WTC11 (cell line): ENCODE data around the gene PRKAG2. TPM values are rescaled to one million over a fixed set of nuclear protein-coding genes. Genes with fewer than 3 reads are reported as not detected.

ENCODE experiments used
- ATAC-seq: fragments of 200-7000 bp; cut with Tn5 transposase; 2 replicates; pipeline ENCODE4 v1.10.0; 2021; ENCODE audit warnings: mild to moderate bottlenecking, moderate library complexity
- CTCF ChIA-PET: fragments of 300-600 bp; sonication (Branson Sonifier 250); formaldehyde crosslinking; loops from one replicate; lab custom pipeline; 2021; ENCODE audit warnings: antibody characterized with exemption; lab: Charles Lee
- POLR2A ChIA-PET: fragments of 350-600 bp; sonication (Branson Sonifier 250); formaldehyde crosslinking; loops from one replicate; lab custom pipeline; 2021; ENCODE audit warnings: antibody characterized with exemption; lab: Charles Lee
- DNase-seq: peaks from one replicate; pipeline ENCODE4 v3.0.0; 2021; ENCODE audit warnings: low spot score
- H3K27ac Mint-ChIP-seq: 2 replicates; pipeline ENCODE4 v1.8.0; 2021; ENCODE audit warnings: mixed read lengths
- H3K27me3 Mint-ChIP-seq: 2 replicates; pipeline ENCODE4 v1.8.0; 2021; ENCODE audit warnings: low read depth, mild to moderate bottlenecking, moderate library complexity, mixed read lengths
- H3K36me3 Mint-ChIP-seq: 2 replicates; pipeline ENCODE4 v1.8.0; 2021; ENCODE audit warnings: mixed read lengths
- H3K4me1 Mint-ChIP-seq: 2 replicates; pipeline ENCODE4 v1.8.0; 2022; ENCODE audit warnings: mixed read lengths
- H3K4me3 Mint-ChIP-seq: 2 replicates; pipeline ENCODE4 v1.8.0; 2021; ENCODE audit warnings: mild to moderate bottlenecking, moderate library complexity, mixed read lengths
- H3K9me3 Mint-ChIP-seq: 2 replicates; pipeline ENCODE4 v1.8.0; 2021; ENCODE audit warnings: mixed read lengths
- ATF1 ChIP-seq: sonication (generic); formaldehyde crosslinking; IDR thresholded peaks from 2 replicates; pipeline ENCODE4 v1.8.1; 2023; ENCODE audit warnings: mild to moderate bottlenecking, moderate library complexity, missing genetic modification reagents
- ATF2 ChIP-seq: sonication (generic); formaldehyde crosslinking; IDR thresholded peaks from 2 replicates; pipeline ENCODE4 v1.8.1; 2022; ENCODE audit warnings: low read depth, missing genetic modification reagents, borderline replicate concordance
- ATF3 ChIP-seq: sonication (generic); formaldehyde crosslinking; conservative IDR thresholded peaks from 2 replicates; pipeline ENCODE4 v1.8.1; 2022; ENCODE audit warnings: mild to moderate bottlenecking, missing genetic modification reagents
- ATF6 ChIP-seq: sonication (generic); formaldehyde crosslinking; IDR thresholded peaks from 2 replicates; pipeline ENCODE4 v1.8.1; 2023; ENCODE audit warnings: mild to moderate bottlenecking, missing genetic modification reagents
- ESRRA ChIP-seq: sonication (generic); formaldehyde crosslinking; IDR thresholded peaks from 2 replicates; pipeline ENCODE4 v1.8.1; 2022; ENCODE audit warnings: mild to moderate bottlenecking, missing genetic modification reagents, borderline replicate concordance
- GTF2I ChIP-seq: fragments of 250-450 bp; sonication (Bioruptor Pico); conservative IDR thresholded peaks from 2 replicates; pipeline ENCODE4 v1.4.0; 2021; ENCODE audit warnings: mild to moderate bottlenecking
- HMGA2 ChIP-seq: fragments of 250-450 bp; sonication (Bioruptor Pico); IDR thresholded peaks from 2 replicates; pipeline ENCODE4 v1.4.0; 2021; ENCODE audit warnings: mild to moderate bottlenecking, moderate library complexity
- JUN ChIP-seq: sonication (generic); formaldehyde crosslinking; IDR thresholded peaks from 2 replicates; pipeline ENCODE4 v1.8.0; 2023; ENCODE audit warnings: mild to moderate bottlenecking, missing genetic modification reagents
- MAX ChIP-seq: sonication (generic); formaldehyde crosslinking; IDR thresholded peaks from 2 replicates; pipeline ENCODE4 v1.8.0; 2022; ENCODE audit warnings: mild to moderate bottlenecking, missing genetic modification reagents
- MXD4 ChIP-seq: fragments of 250-450 bp; sonication (Bioruptor Pico); IDR thresholded peaks from 2 replicates; pipeline ENCODE4 v1.8.0; 2021; ENCODE audit warnings: mild to moderate bottlenecking, moderate library complexity, borderline replicate concordance
- NFE2L1 ChIP-seq: sonication (generic); formaldehyde crosslinking; IDR thresholded peaks from 2 replicates; pipeline ENCODE4 v1.8.1; 2023; ENCODE audit warnings: missing genetic modification reagents
- OVOL2 ChIP-seq: fragments of 250-450 bp; sonication (Bioruptor Pico); IDR thresholded peaks from 2 replicates; pipeline ENCODE4 v1.9.0; 2021; ENCODE audit warnings: mild to moderate bottlenecking, borderline replicate concordance
- RELA ChIP-seq: sonication (generic); formaldehyde crosslinking; IDR thresholded peaks from 2 replicates; pipeline ENCODE4 v1.8.1; 2022; ENCODE audit warnings: missing genetic modification reagents, mild to moderate bottlenecking, borderline replicate concordance
- SMAD3 ChIP-seq: sonication (generic); formaldehyde crosslinking; IDR thresholded peaks from 2 replicates; pipeline ENCODE4 v1.8.0; 2022; ENCODE audit warnings: missing genetic modification reagents, mild to moderate bottlenecking, borderline replicate concordance
- SOX15 ChIP-seq: fragments of 250-450 bp; sonication (Bioruptor Pico); IDR thresholded peaks from 2 replicates; pipeline ENCODE4 v1.9.0; 2021; ENCODE audit warnings: mild to moderate bottlenecking
- STAT6 ChIP-seq: sonication (generic); formaldehyde crosslinking; conservative IDR thresholded peaks from 2 replicates; pipeline ENCODE4 v1.8.1; 2023; ENCODE audit warnings: mild to moderate bottlenecking, low read depth, missing genetic modification reagents, moderate library complexity
- TP53 ChIP-seq: sonication (generic); formaldehyde crosslinking; IDR thresholded peaks from 2 replicates; pipeline ENCODE4 v1.8.1; 2023; ENCODE audit warnings: mild to moderate bottlenecking, missing genetic modification reagents
- ZBTB43 ChIP-seq: sonication (generic); formaldehyde crosslinking; IDR thresholded peaks from 2 replicates; pipeline ENCODE4 v1.8.1; 2023; ENCODE audit warnings: mild to moderate bottlenecking, missing genetic modification reagents
- ZNF121 ChIP-seq: sonication (generic); formaldehyde crosslinking; IDR thresholded peaks from 2 replicates; pipeline ENCODE4 v1.8.0; 2023; ENCODE audit warnings: missing genetic modification reagents
- ZNF263 ChIP-seq: sonication (generic); formaldehyde crosslinking; IDR thresholded peaks from 2 replicates; pipeline ENCODE4 v1.8.1; 2022; ENCODE audit warnings: low read depth, mild to moderate bottlenecking, moderate library complexity, missing genetic modification reagents
- ZNF532 ChIP-seq: fragments of 250-450 bp; sonication (Bioruptor Pico); IDR thresholded peaks from 2 replicates; pipeline ENCODE4 v1.9.0; 2021; ENCODE audit warnings: mild to moderate bottlenecking, borderline replicate concordance
- total RNA-seq: library from RNA; stranded (reverse); gene quantifications from 3 replicates; pipeline ENCODE4 v1.2.3, GENCODE V29; 2021

The PRKAG2 gene
- total RNA-seq, 1 experiment from 2014 or later: 20.3 TPM

- POLR2A ChIA-PET: no interaction called here
- Mint-ChIP-seq H3K9me3 (no peaks in the 10 kb centered on the region), H3K4me3 (no peak overlapping the region), H3K27me3 (peaks cover 4% of the 10 kb centered on the region), H3K36me3 (no peaks in the 10 kb centered on the region), H3K4me1 (peaks cover 35% of the 10 kb centered on the region), H3K27ac (no peak overlapping the region)
- TF ChIP-seq TP53 (CRISPR knock-in tag) (no peak), SMAD3 (CRISPR knock-in tag) (no peak), ZNF263 (CRISPR knock-in tag) (no peak), ESRRA (CRISPR knock-in tag) (no peak), ZBTB43 (CRISPR knock-in tag) (no peak), ZNF121 (CRISPR knock-in tag) (no peak), HMGA2 (no peak), MXD4 (CRISPR knock-in tag) (no peak)
- CTCF ChIA-PET: interaction anchor here (0.5 to 2.7 kb wide), 4 partner anchors 12 to 764 kb away, joined by 3 to 13 read pairs (median 4); no protein-coding TSS in a partner anchor
- ATAC-seq (no peak), DNase-seq (no peak)
Measured at GRCh38 chr7:151684408-151685175, 192.3 kb downstream of the PRKAG2 start.

- Mint-ChIP-seq H3K9me3 (no peaks in the 10 kb centered on the region), H3K4me1 (peaks cover 31% of the 10 kb centered on the region), H3K36me3 (no peaks in the 10 kb centered on the region), H3K27me3 (no peaks in the 10 kb centered on the region), H3K27ac (no peak overlapping the region)
- ChIA-PET POLR2A (no interaction called here), CTCF (interaction anchor here (0.5 to 2.7 kb wide), 3 partner anchors 13 to 765 kb away, joined by 4 to 13 read pairs (median 5); no protein-coding TSS in a partner anchor)
- ATAC-seq: no peak
- no peak for TF ChIP-seq MAX (CRISPR knock-in tag)
- TF ChIP-seq ATF3 (CRISPR knock-in tag): no peak
- TF ChIP-seq GTF2I: no peak
- no peak for TF ChIP-seq RELA (CRISPR knock-in tag)
- no peak for TF ChIP-seq NFE2L1 (CRISPR knock-in tag)
- TF ChIP-seq ATF2 (CRISPR knock-in tag): no peak
- TF ChIP-seq ATF6: no peak
- TF ChIP-seq OVOL2: no peak
- TF ChIP-seq JUN (CRISPR knock-in tag): no peak
- TF ChIP-seq ZNF532 (CRISPR knock-in tag): no peak
- TF ChIP-seq STAT6 (CRISPR knock-in tag): no peak
- no peak for TF ChIP-seq MXD4 (CRISPR knock-in tag)
- no peak for TF ChIP-seq ATF1 (CRISPR knock-in tag)
- TF ChIP-seq SOX15 (CRISPR knock-in tag): no peak
- TF ChIP-seq, all 79 proteins: peak for 0
- no peak overlapping the region for H3K4me3 Mint-ChIP-seq
- no peak for DNase-seq
Measured at GRCh38 chr7:151683615-151684407, 193.1 kb downstream of the PRKAG2 start.
